ENCODE measurements around the gene PSMA4. TPM values are rescaled to one million over a fixed set of nuclear protein-coding genes. Genes with fewer than 3 reads are reported as not detected.

PSMA4 gene
- total and polyA plus RNA-seq, 2 experiments from 2014 or later, result 215 to 232 TPM

DNA sequence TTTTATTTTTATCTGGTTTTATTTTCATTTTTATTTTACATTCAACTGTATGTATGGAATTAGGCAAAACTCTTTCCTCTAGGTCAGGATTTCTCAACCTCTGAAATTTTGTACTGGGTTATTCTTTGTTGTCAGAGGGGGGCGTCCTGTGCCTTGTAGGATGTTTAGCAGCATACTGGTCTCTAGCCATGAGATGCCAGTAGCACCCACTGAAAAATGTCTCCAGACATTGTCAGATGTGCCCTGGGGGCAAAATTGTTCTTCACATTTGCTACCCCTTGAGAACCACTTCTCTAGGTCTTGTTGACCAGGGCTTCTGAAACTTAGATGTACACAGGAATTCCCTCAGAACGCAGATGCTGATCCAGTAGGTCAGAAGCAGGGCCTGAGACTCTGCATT, 30.5 kb downstream of the PSMA4 start:
- 78% methylated on average over 2 of the region's 2 CpGs for WGBS (ENCODE audit: low lambda C conversion rate, missing lambda C conversion rate)
- DNase-seq (ENCODE audit: low spot score), result no peak
- H3K79me2 ChIP-seq, result no peaks in the 10 kb centered on the region
- H3K4me3 ChIP-seq, result no peak overlapping the region
- no peak overlapping the region for H3K27ac ChIP-seq
- peaks cover 20% of the 10 kb centered on the region for H3K27me3 ChIP-seq
- H3K4me2 ChIP-seq, result no peak overlapping the region
- H3K9me3 ChIP-seq (ENCODE audit: low read depth), result no peaks in the 10 kb centered on the region
- H3K4me1 ChIP-seq (ENCODE audit: insufficient read depth), result no peaks in the 10 kb centered on the region
- TF ChIP-seq EZH2phosphoT487 (IDR thresholded peaks at IDR 0.05; ENCODE audit: low read depth, severe bottlenecking, unreplicated experiment), result no peak
- no peak for TF ChIP-seq CTCF (IDR thresholded peaks at IDR 0.05; ENCODE audit: poor library complexity)
- TF ChIP-seq EZH2 (IDR thresholded peaks at IDR 0.05; ENCODE audit: borderline replicate concordance), result no peak
- no peak overlapping the region for H2AFZ ChIP-seq
- no peaks in the 10 kb centered on the region for H3K9me2 ChIP-seq (replicated peaks; ENCODE audit: insufficient read depth)
- H4K20me1 ChIP-seq (ENCODE audit: insufficient read depth, poor library complexity, severe bottlenecking), result no peaks in the 10 kb centered on the region
- no peaks in the 10 kb centered on the region for H3K36me3 ChIP-seq (replicated peaks; ENCODE audit: insufficient read depth, low read depth)

DNA sequence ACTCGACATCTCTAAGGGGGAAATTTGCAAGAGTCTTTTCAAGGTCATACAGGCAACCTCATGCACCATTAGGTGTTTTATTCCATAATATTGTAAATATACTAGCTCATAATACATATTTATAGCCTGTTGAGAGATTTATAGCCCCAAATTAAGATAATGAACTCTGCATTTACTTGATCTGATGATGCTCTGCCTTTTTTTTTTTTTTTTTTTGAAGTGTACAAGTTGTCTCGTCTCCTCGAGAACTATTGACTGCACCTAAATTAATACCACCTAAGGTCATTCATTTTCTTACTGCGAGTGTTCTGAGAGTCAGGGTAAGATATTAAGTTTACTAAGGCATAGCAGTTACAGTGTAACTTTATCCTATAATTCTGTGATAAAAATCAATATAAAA, 31.1 kb downstream of the PSMA4 start:
- Histone ChIP-seq H3K27ac (no peak overlapping the region), H3K79me2 (no peaks in the 10 kb centered on the region), H3K36me3 (replicated peaks; ENCODE audit: insufficient read depth, low read depth) (no peaks in the 10 kb centered on the region), H3K4me1 (ENCODE audit: insufficient read depth) (no peaks in the 10 kb centered on the region), H3K9me2 (replicated peaks; ENCODE audit: insufficient read depth) (no peaks in the 10 kb centered on the region), H3K4me2 (no peak overlapping the region), H3K27me3 (peaks cover 16% of the 10 kb centered on the region), H3K4me3 (no peak overlapping the region), H2AFZ (no peak overlapping the region), H3K9me3 (ENCODE audit: low read depth) (no peaks in the 10 kb centered on the region), H4K20me1 (ENCODE audit: insufficient read depth, poor library complexity, severe bottlenecking) (no peaks in the 10 kb centered on the region)
- WGBS (ENCODE audit: low lambda C conversion rate, missing lambda C conversion rate), result 60% methylated on average over 4 of the region's 4 CpGs
- DNase-seq (ENCODE audit: low spot score), result no peak
- TF ChIP-seq EZH2 (IDR thresholded peaks at IDR 0.05; ENCODE audit: borderline replicate concordance), result no peak
- TF ChIP-seq EZH2phosphoT487 (IDR thresholded peaks at IDR 0.05; ENCODE audit: low read depth, severe bottlenecking, unreplicated experiment), result no peak
- TF ChIP-seq CTCF (IDR thresholded peaks at IDR 0.05; ENCODE audit: poor library complexity), result no peak

GRCh38 chr15:78573416-78573815, 33.2 kb downstream of the PSMA4 start:
- 71% methylated on average over 4 of the region's 4 CpGs for WGBS (ENCODE audit: low lambda C conversion rate, missing lambda C conversion rate)
- no peaks in the 10 kb centered on the region for H3K36me3 ChIP-seq (replicated peaks; ENCODE audit: insufficient read depth, low read depth)
- no peak overlapping the region for H2AFZ ChIP-seq
- no peaks in the 10 kb centered on the region for H3K9me2 ChIP-seq (replicated peaks; ENCODE audit: insufficient read depth)
- H4K20me1 ChIP-seq (ENCODE audit: insufficient read depth, poor library complexity, severe bottlenecking), result no peaks in the 10 kb centered on the region
- no peak overlapping the region for H3K4me2 ChIP-seq
- H3K27ac ChIP-seq, result no peak overlapping the region
- TF ChIP-seq EZH2phosphoT487 (IDR thresholded peaks at IDR 0.05; ENCODE audit: low read depth, severe bottlenecking, unreplicated experiment) (no peak), EZH2 (IDR thresholded peaks at IDR 0.05; ENCODE audit: borderline replicate concordance) (no peak), CTCF (IDR thresholded peaks at IDR 0.05; ENCODE audit: poor library complexity) (no peak)
- DNase-seq (ENCODE audit: low spot score), result no peak
- H3K4me3 ChIP-seq, result no peak overlapping the region
- no peaks in the 10 kb centered on the region for H3K4me1 ChIP-seq (ENCODE audit: insufficient read depth)
- no peaks in the 10 kb centered on the region for H3K9me3 ChIP-seq (ENCODE audit: low read depth)
- H3K79me2 ChIP-seq, result no peaks in the 10 kb centered on the region
- H3K27me3 ChIP-seq, result peaks cover 2% of the 10 kb centered on the region

DNA sequence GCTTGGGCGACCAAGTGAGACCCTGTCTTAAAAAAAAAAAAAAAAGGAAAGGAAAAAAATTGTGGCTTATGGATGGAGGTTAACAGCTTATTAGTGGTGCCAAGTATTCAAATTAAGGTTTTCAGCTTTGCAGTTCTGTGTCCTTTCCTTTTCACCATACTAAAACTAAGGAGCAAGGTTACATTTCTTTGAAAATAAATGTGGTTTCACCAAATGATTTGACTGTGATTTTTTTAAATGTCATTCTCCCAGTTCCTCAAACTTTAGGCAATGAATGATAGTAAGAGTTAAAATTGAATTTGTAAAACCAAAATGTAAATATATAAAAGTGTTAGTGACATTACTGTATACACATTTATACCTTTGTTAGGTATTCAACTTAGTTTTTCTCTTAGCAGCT, 34.7 kb downstream of the PSMA4 start:
- Histone ChIP-seq H4K20me1 (ENCODE audit: insufficient read depth, poor library complexity, severe bottlenecking) (no peaks in the 10 kb centered on the region), H3K27ac (no peak overlapping the region), H3K9me3 (ENCODE audit: low read depth) (no peaks in the 10 kb centered on the region), H3K4me2 (no peak overlapping the region), H2AFZ (no peak overlapping the region), H3K4me3 (no peak overlapping the region), H3K4me1 (ENCODE audit: insufficient read depth) (no peaks in the 10 kb centered on the region), H3K36me3 (replicated peaks; ENCODE audit: insufficient read depth, low read depth) (no peaks in the 10 kb centered on the region), H3K27me3 (no peaks in the 10 kb centered on the region), H3K9me2 (replicated peaks; ENCODE audit: insufficient read depth) (no peaks in the 10 kb centered on the region), H3K79me2 (no peaks in the 10 kb centered on the region)
- DNase-seq (ENCODE audit: low spot score), result no peak
- 100% methylated on average over 1 of the region's 1 CpG for WGBS (ENCODE audit: low lambda C conversion rate, missing lambda C conversion rate)
- TF ChIP-seq EZH2 (IDR thresholded peaks at IDR 0.05; ENCODE audit: borderline replicate concordance) (no peak), EZH2phosphoT487 (IDR thresholded peaks at IDR 0.05; ENCODE audit: low read depth, severe bottlenecking, unreplicated experiment) (no peak), CTCF (IDR thresholded peaks at IDR 0.05; ENCODE audit: poor library complexity) (no peak)
